GM10847 (cell line): Measurements from ENCODE around the gene DHDDS.

Experiments used
- POLR2A ChIP-seq: IDR thresholded peaks from 2 replicates; pipeline ENCODE4 v1.6.1; 2011; ENCODE audit not compliant: insufficient read length; ENCODE audit errors: extremely low read depth

DHDDS gene

GRCh38 chr1:26490155-26490554 is 58.0 kb downstream of the DHDDS start:
- no peak for TF ChIP-seq POLR2A

DNA sequence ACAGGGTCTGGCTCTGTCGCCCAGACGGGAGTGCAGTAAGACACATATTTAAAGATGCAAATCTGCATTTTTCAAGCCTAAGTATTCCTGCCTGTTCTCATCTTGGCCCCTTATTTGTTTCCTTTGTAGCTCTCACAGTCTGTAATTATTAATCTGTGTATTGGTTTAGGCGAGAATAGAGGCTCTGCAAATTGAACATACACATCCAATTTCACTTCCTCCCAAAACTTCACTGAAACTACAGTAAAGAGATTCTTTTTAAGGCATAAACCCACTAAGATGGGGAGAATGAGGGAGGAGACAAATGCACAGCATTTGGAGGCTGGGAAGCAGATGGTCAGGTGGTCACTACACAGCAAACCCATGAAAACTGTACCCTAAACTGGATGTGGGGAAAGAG is 61.1 kb downstream of the DHDDS start:
- no peak for TF ChIP-seq POLR2A

DNA sequence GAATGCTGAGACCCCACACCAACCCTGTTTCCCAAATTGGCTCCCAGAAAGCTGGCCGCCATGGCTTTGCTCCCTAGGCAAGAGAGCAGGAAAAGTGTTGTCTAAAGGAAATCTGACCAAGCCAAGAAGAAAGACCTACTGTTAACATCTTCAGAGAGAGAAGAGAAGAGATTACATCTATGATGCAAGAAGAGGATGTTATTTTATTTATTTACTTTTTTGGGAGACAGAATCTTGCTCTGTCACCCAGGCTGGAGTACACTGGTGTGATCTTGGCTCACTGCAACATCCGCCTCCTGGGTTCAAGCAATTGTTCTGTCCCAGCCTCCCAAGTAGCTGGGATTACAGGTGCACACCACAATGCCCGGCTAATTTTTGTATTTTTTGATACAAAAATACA is 61.8 kb downstream of the DHDDS start:
- TF ChIP-seq POLR2A: no peak

DNA sequence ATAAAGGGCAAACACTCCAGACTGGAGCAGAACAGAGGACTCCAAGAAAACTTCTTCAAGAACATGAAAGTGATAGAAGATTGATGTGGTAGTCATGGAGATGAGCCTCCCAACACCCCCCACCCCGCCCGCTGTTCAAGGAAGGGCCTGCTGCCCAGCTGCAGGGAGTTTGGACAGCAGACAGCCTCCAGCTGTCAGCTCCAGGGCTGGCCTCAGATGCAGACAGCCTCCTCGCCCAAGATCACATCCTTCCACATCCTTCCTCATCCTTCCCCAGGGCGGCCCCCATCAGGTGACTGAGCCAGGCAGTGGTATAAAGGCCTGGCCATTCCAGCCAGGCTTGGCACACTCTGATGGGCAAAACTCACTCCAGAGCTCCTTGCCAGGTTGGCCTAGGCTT is 64.7 kb downstream of the DHDDS start:
- no peak for TF ChIP-seq POLR2A

DNA sequence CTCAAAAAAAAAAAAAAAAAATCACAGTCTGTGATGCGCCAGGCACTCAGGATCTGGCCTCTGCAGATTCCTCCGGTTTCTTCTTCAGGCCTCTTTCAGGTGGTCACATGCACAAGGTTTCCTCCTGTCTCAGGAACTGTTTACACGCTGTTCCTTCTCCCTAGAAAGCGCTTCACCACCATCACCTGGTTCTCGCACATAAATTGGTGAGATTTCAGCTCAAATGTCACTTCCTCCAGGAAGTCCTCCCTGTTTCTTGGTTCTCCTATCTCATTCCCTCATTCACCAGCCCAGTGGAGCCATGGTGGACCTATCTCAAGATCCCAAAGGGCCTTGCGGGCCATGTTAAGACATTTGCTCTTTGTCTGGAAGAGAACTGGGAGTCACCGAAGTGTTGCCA is 66.8 kb downstream of the DHDDS start:
- no peak for TF ChIP-seq POLR2A

GRCh38 chr1:26500488-26501175 is 68.5 kb downstream of the DHDDS start:
- no peak for TF ChIP-seq POLR2A

- no peak for TF ChIP-seq POLR2A
These were observed 85.1 kb downstream of the DHDDS start for GRCh38 chr1:26516987-26517765.

DNA sequence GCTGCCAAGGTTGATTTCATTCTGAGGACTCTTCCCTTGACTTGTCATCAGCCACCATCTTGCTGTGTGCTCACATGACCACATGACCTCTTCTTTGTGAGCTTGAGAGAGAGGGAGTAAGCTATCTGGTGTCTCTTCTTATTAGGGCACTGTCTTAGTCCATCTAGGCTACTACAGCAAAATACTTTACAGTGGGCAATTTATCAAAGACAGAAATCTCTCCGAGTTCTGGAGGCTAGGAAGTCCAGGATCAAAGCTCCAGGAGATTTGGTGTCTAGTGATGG is 85.6 kb downstream of the DHDDS start:
- no peak for TF ChIP-seq POLR2A

GRCh38 chr1:26518355-26518754 is 86.2 kb downstream of the DHDDS start:
- TF ChIP-seq POLR2A: no peak

GRCh38 chr1:26520339-26520738 is 88.2 kb downstream of the DHDDS start:
- no peak for TF ChIP-seq POLR2A
